Liver (tissue), 3 donors: ENCODE results near the gene KAZN.

Experiments used
- CTCF ChIP-seq: fragments of 150-350 bp; IDR thresholded peaks from 2 replicates; pipeline ENCODE4 v1.5.1; 2017; ENCODE audit warnings: improper control_type of control experiment, low read depth, low read length; ENCODE audit not compliant: missing input control
- RAD21 ChIP-seq, 2 donors: IDR thresholded peaks; 2 replicates each; pipeline ENCODE4 v1.6.1; 2016; ENCODE audit warnings: antibody characterized with exemption in 2 of 2, mild to moderate bottlenecking in 2 of 2
- REST ChIP-seq: IDR thresholded peaks from 2 replicates; pipeline ENCODE4 v1.6.1; 2016; ENCODE audit warnings: antibody characterized with exemption, mild to moderate bottlenecking
- SP1 ChIP-seq: IDR thresholded peaks from 2 replicates; pipeline ENCODE4 v1.6.1; 2018; ENCODE audit warnings: antibody characterized with exemption, mild to moderate bottlenecking
- YY1 ChIP-seq: IDR thresholded peaks from 2 replicates; pipeline ENCODE4 v1.6.1; 2016; ENCODE audit warnings: antibody characterized with exemption, mild to moderate bottlenecking
- donor health status: healthy.
- donor health status: healthy.

- TF ChIP-seq CTCF, result no peak
- TF ChIP-seq RAD21 (IDR thresholded peaks at IDR 0.05), result no peak
- TF ChIP-seq SP1, result no peak
- TF ChIP-seq YY1, result no peak
- no peak for TF ChIP-seq REST
These were observed 431.3 kb downstream of the KAZN start for GRCh38 chr1:15029786-15030185.
